Thoracic aorta (tissue), 2 donors: ENCODE data around the gene SHC1. TPM values are rescaled to one million over a fixed set of nuclear protein-coding genes. Genes with fewer than 3 reads are reported as not detected.
"Not testable (repeated sequence)": the region's sequence is repeated elsewhere in the genome, so short reads cannot be mapped to it uniquely, and the experiment has no call there.

ENCODE experiments used
- ATAC-seq: fragments of 150-250 bp; one replicate; pipeline ENCODE4 v1.8.0; 2017; ENCODE audit warnings: low read depth; ENCODE audit not compliant: insufficient number of reproducible peaks, low FRiP score
- DNase-seq: peaks from one replicate; pipeline ENCODE4 v3.0.0-alpha.2; 2020; ENCODE audit warnings: low spot score
- H3K27ac ChIP-seq, 2 donors: fragments of 200-600 bp; sonication (generic); 1 replicate in 1 of 2; 2 replicates in 1 of 2; pipeline ENCODE4 v1.5.1; 2016; ENCODE audit warnings: mild to moderate bottlenecking in 2 of 2, moderate library complexity in 2 of 2
- H3K27me3 ChIP-seq: fragments of 200-600 bp; sonication (generic); replicated peaks from 2 replicates; pipeline ENCODE4 v1.6.0; 2016; ENCODE audit warnings: mild to moderate bottlenecking; ENCODE audit not compliant: insufficient read depth
- H3K36me3 ChIP-seq: fragments of 200-600 bp; sonication (generic); one replicate; pipeline ENCODE4 v1.5.1; 2016
- H3K4me1 ChIP-seq, 2 donors: fragments of 200-600 bp; sonication (generic); 1 replicate in 1 of 2; 2 replicates in 1 of 2; pipeline versions ENCODE4 v1.5.1 to v1.6.0; 2016; ENCODE audit warnings: low read depth in 2 of 2, mild to moderate bottlenecking in 1 of 2; ENCODE audit not compliant: control insufficient read depth in 1 of 2
- H3K4me3 ChIP-seq: fragments of 200-600 bp; sonication (generic); 2 replicates; pipeline ENCODE4 v1.5.1; 2016; ENCODE audit warnings: mild to moderate bottlenecking
- H3K9me3 ChIP-seq: fragments of 200-600 bp; sonication (generic); 2 replicates; pipeline ENCODE4 v1.5.1; 2016
- total RNA-seq, 2 donors: library from RNA; depleted of rRNA; stranded (reverse); fragments of >200 nt; gene quantifications; one replicate each; pipeline versions ENCODE4 v1.1.0 to v1.2.3, GENCODE V29; 2016
- TF ChIP-seq, protein P1 (sequence below): fragments of 200-600 bp; sonication (generic); IDR thresholded peaks from one replicate; pipeline ENCODE4 v1.5.1; 2019; ENCODE audit warnings: antibody characterized with exemption

The SHC1 gene
- total RNA-seq, 2 donors from 2014 or later = 129 to 174 TPM

DNA sequence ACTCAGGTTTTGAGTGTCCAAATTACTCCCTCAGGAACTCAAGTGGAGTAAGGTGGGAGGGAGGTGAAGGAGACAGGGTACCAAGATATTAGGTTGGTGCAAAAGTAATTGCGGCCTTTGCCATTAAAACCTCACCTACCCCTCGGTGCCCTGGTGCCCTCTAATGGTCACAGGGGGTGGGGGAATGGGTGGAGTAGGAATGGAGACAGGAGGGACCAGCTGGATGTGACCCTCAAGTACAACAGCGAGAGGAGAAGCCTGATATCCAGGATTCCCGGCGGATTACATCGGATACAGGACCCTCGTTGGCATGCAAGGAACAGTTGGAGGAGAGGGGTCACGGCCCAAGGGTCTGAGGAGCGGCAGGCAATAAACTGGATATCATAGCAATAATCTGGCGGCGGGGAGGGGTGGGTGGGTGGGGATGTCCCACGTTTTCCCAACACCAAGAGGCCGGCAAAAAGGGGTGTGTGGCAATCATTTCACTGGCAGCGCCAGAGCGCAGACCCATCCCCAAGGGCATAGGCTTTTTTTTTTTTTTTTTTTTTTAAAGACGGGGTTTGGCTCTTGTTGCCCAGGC, 27.7 kb upstream of the SHC1 start:
- peaks cover 13 to 17% of the 10 kb centered on the region in 2 donors for H3K4me1 ChIP-seq
- DNase-seq (no peak), ATAC-seq (no peak)
- H3K27ac ChIP-seq = no peak overlapping the region
- no peaks in the 10 kb centered on the region for H3K9me3 ChIP-seq
- no peaks in the 10 kb centered on the region for H3K36me3 ChIP-seq
- TF ChIP-seq, protein P1, sequence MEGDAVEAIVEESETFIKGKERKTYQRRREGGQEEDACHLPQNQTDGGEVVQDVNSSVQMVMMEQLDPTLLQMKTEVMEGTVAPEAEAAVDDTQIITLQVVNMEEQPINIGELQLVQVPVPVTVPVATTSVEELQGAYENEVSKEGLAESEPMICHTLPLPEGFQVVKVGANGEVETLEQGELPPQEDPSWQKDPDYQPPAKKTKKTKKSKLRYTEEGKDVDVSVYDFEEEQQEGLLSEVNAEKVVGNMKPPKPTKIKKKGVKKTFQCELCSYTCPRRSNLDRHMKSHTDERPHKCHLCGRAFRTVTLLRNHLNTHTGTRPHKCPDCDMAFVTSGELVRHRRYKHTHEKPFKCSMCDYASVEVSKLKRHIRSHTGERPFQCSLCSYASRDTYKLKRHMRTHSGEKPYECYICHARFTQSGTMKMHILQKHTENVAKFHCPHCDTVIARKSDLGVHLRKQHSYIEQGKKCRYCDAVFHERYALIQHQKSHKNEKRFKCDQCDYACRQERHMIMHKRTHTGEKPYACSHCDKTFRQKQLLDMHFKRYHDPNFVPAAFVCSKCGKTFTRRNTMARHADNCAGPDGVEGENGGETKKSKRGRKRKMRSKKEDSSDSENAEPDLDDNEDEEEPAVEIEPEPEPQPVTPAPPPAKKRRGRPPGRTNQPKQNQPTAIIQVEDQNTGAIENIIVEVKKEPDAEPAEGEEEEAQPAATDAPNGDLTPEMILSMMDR = no peak
- no peaks in the 10 kb centered on the region for H3K27me3 ChIP-seq
- no peak overlapping the region for H3K4me3 ChIP-seq

DNA sequence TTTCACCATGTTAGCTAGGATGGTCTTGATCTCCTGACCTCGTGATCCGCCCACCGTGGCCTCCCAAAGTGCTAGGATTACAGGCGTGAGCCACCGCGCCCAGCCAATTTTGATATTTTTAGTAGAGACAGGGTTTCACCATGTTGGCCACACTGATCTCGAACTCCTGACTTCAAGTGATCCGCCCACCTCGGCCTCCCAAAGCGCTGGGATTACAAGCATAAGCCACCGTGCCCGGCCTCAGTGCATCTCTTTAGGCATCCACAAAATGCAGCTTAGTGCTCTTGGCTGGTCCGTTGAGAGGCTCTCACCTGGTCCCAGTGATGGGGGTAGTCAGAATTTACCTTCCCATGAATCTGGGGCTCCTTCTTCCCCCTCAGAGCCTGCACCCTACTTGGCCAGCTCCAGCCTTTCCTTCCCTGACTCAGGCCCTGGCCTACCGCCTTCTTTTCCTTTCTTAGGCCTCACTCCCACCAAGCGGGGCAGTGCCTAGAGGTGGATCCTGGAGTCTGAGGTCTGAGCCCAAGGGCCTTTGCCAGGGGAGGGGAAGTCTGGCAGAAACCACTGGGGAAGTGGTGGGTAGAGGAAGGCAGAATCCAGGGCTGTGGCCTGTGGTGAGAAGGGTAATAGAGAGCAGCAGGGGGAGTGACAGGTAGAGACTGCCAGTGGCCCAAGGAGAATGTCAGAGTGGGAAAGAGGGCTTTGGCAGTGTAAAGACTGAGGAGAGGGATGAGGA, 26.6 kb upstream of the SHC1 start:
- TF ChIP-seq, protein P1 = no peak
- Histone ChIP-seq H3K27me3 (no peaks in the 10 kb centered on the region), H3K36me3 (no peaks in the 10 kb centered on the region), H3K9me3 (no peaks in the 10 kb centered on the region), H3K4me1 (peaks cover 13 to 17% of the 10 kb centered on the region in 2 donors), H3K27ac (no peak overlapping the region), H3K4me3 (no peak overlapping the region)
- DNase-seq (no peak), ATAC-seq (no peak)

- not testable (repeated sequence) for H3K27me3 ChIP-seq, ATAC-seq, H3K4me3 ChIP-seq, DNase-seq, H3K27ac ChIP-seq, H3K9me3 ChIP-seq, H3K36me3 ChIP-seq
- TF ChIP-seq, protein P1 = peak; percentile 34
- peaks cover 13 to 17% of the 10 kb centered on the region in 2 donors for H3K4me1 ChIP-seq
Observed at GRCh38 chr1:154995301-154995983, 24.9 kb upstream of the SHC1 start.

DNA sequence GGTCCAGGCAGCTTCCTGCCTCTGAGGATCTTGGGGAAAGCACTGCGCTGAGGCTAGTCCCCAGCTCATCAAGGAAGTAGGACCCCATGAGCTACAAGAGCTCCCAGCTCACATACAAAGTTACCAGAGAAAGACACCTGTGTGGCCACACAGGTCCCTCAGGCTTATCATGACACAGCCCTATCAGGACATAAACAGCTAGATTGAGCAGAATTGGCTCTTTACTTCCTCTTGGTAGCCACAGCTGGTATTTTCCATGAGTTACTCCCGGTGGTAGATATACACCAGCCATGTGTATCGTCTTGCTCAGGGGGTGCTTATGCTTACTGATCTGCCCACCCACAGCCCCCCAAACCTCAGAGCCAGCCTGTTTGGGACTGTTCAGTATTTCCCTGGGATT, 24.0 kb upstream of the SHC1 start:
- ATAC-seq = no peak
- TF ChIP-seq, protein P1 = no peak
- Histone ChIP-seq H3K4me3 (no peak overlapping the region), H3K36me3 (peaks cover 6% of the 10 kb centered on the region), H3K27ac (no peak overlapping the region), H3K9me3 (no peaks in the 10 kb centered on the region), H3K4me1 (peaks cover 7 to 10% of the 10 kb centered on the region in 2 donors), H3K27me3 (no peaks in the 10 kb centered on the region)
- no peak for DNase-seq

GRCh38 chr1:154994269-154994587, 23.7 kb upstream of the SHC1 start:
- no peaks in the 10 kb centered on the region for H3K9me3 ChIP-seq
- DNase-seq (no peak), ATAC-seq (no peak)
- H3K4me3 ChIP-seq = no peak overlapping the region
- TF ChIP-seq, protein P1 = no peak
- H3K27me3 ChIP-seq = no peaks in the 10 kb centered on the region
- no peak overlapping the region for H3K27ac ChIP-seq
- peaks cover 3 to 6% of the 10 kb centered on the region in 2 donors for H3K4me1 ChIP-seq
- peaks cover 6% of the 10 kb centered on the region for H3K36me3 ChIP-seq
